ENCODE results near the gene ERC1.

GRCh38 chr12:1306817-1307216, 315.8 kb downstream of the ERC1 start:
- TF ChIP-seq, protein P1, sequence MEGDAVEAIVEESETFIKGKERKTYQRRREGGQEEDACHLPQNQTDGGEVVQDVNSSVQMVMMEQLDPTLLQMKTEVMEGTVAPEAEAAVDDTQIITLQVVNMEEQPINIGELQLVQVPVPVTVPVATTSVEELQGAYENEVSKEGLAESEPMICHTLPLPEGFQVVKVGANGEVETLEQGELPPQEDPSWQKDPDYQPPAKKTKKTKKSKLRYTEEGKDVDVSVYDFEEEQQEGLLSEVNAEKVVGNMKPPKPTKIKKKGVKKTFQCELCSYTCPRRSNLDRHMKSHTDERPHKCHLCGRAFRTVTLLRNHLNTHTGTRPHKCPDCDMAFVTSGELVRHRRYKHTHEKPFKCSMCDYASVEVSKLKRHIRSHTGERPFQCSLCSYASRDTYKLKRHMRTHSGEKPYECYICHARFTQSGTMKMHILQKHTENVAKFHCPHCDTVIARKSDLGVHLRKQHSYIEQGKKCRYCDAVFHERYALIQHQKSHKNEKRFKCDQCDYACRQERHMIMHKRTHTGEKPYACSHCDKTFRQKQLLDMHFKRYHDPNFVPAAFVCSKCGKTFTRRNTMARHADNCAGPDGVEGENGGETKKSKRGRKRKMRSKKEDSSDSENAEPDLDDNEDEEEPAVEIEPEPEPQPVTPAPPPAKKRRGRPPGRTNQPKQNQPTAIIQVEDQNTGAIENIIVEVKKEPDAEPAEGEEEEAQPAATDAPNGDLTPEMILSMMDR (IDR thresholded peaks at IDR 0.05) = no peak
- TF ChIP-seq POLR2AphosphoS5 (IDR thresholded peaks at IDR 0.05; ENCODE audit: low read depth, low read length) = no peak
- TF ChIP-seq REST (IDR thresholded peaks at IDR 0.05; ENCODE audit: insufficient read depth in 1 of 2, low read depth in 2 of 2, low read length in 1 of 2) = no peak
